ENCODE results near the gene ZNF221. TPM values are rescaled to one million over a fixed set of nuclear protein-coding genes. Genes with fewer than 3 reads are reported as not detected.

The ZNF221 gene
- total and polyA plus RNA-seq, 8 donors = 0.65 to 3.9 (median 1.3) TPM

- DNase-seq (no peak), FAIRE-seq (no peak), ATAC-seq (no peak)
- TF ChIP-seq CTCF (IDR thresholded peaks at IDR 0.05) = no peak
- Histone ChIP-seq H3K36me3 (peaks cover 0 to 27% (median 15%) of the 10 kb centered on the region in 3 donors), H3K9me3 (no peaks in the 10 kb centered on the region), H3K27me3 (no peaks in the 10 kb centered on the region), H3K4me1 (peaks cover 0 to 3% (median 0%) of the 10 kb centered on the region in 3 donors), H3K27ac (no peak overlapping the region), H3K4me3 (no peak overlapping the region)
- WGBS, 2 donors = 88 to 91% methylated on average over 10 of the region's 10 CpGs
- intact Hi-C loops (cut with DNase I) = no loop called here
These were observed 46.7 kb downstream of the ZNF221 start for GRCh38 chr19:43997631-43998290.

- WGBS, 2 donors = 7 to 11% methylated on average over 8 of the region's 8 CpGs
- H3K36me3 ChIP-seq = peaks cover 0 to 1% (median 0%) of the 10 kb centered on the region in 3 donors
- DNase-seq (no peak), ATAC-seq (no peak), FAIRE-seq (no peak)
- peak overlapping the region in 2 of 4 donors; percentile 43 to 60 for H3K27ac ChIP-seq
- H3K9me3 ChIP-seq = no peaks in the 10 kb centered on the region
- H3K4me1 ChIP-seq = peaks cover 0 to 11% (median 0%) of the 10 kb centered on the region in 3 donors
- intact Hi-C loops (cut with DNase I) = no loop called here
- H3K27me3 ChIP-seq = no peaks in the 10 kb centered on the region
- TF ChIP-seq CTCF (IDR thresholded peaks at IDR 0.05) = no peak
- peak overlapping the region; percentile 31 to 74 (median 58) for H3K4me3 ChIP-seq
These were observed 51.2 kb downstream of the ZNF221 start for GRCh38 chr19:44002212-44002565.

- ATAC-seq (peak; percentile 99 to 100 (median 100)), FAIRE-seq (peak; percentile 89), DNase-seq (peak; percentile 83 to 95 (median 92))
- 0 to 1% methylated on average over 48 of the region's 48 CpGs for WGBS, 2 donors
- intact Hi-C loops (cut with DNase I) = no loop called here
- H3K9me3 ChIP-seq = no peaks in the 10 kb centered on the region
- H3K36me3 ChIP-seq = peaks cover 0 to 7% (median 0%) of the 10 kb centered on the region in 3 donors
- peak within 1 kb of the TSS; percentile 31 to 74 (median 58) for H3K4me3 ChIP-seq
- TF ChIP-seq CTCF (IDR thresholded peaks at IDR 0.05) = no peak
- H3K27ac ChIP-seq = peak within 1 kb of the TSS; percentile 22 to 60 (median 38)
- no peaks in the 10 kb centered on the region for H3K27me3 ChIP-seq
- peaks cover 0 to 11% (median 0%) of the 10 kb centered on the region in 3 donors for H3K4me1 ChIP-seq
These were observed 51.8 kb downstream of the ZNF221 start, which contains the start of gene ZNF230 for GRCh38 chr19:44002566-44003460. Gene ZNF230, plus strand, starts transcription at chr19:44002957. Its CDS starts 4,122 bp downstream, at chr19:44007079.

GRCh38 chr19:44003461-44004009 is 52.5 kb downstream of the ZNF221 start:
- peak overlapping the region; percentile 31 to 74 (median 58) for H3K4me3 ChIP-seq
- peak; percentile 4 to 22 (median 9) for ATAC-seq
- intact Hi-C loops (cut with DNase I) = no loop called here
- no peaks in the 10 kb centered on the region for H3K27me3 ChIP-seq
- no peaks in the 10 kb centered on the region for H3K9me3 ChIP-seq
- DNase-seq = peak in 1 of 6 donors; percentile 19
- H3K27ac ChIP-seq = peak overlapping the region in 1 of 4 donors; percentile 43
- TF ChIP-seq CTCF (IDR thresholded peaks at IDR 0.05) = no peak
- peaks cover 0 to 15% (median 0%) of the 10 kb centered on the region in 3 donors for H3K36me3 ChIP-seq
- WGBS, 2 donors = 2% methylated on average over 15 of the region's 15 CpGs
- FAIRE-seq = no peak
- peaks cover 0 to 11% (median 0%) of the 10 kb centered on the region in 3 donors for H3K4me1 ChIP-seq

Data from pancreas (tissue), 10 donors.